VCaP (cell line): ENCODE results near the gene ERN1.
A peak's percentile ranks its signal among the peaks of the same experiment; 100 is the strongest.

Experiments used
- H3K27ac ChIP-seq: fragments of 450-650 bp; 2 replicates; pipeline ENCODE4 v1.5.1; 2017
- TF ChIP-seq, protein P1 (sequence below): fragments of 450-650 bp; conservative IDR thresholded peaks from 2 replicates; pipeline ENCODE4 v1.5.1; 2017; ENCODE audit warnings: mild to moderate bottlenecking, moderate library complexity

The ERN1 gene

DNA sequence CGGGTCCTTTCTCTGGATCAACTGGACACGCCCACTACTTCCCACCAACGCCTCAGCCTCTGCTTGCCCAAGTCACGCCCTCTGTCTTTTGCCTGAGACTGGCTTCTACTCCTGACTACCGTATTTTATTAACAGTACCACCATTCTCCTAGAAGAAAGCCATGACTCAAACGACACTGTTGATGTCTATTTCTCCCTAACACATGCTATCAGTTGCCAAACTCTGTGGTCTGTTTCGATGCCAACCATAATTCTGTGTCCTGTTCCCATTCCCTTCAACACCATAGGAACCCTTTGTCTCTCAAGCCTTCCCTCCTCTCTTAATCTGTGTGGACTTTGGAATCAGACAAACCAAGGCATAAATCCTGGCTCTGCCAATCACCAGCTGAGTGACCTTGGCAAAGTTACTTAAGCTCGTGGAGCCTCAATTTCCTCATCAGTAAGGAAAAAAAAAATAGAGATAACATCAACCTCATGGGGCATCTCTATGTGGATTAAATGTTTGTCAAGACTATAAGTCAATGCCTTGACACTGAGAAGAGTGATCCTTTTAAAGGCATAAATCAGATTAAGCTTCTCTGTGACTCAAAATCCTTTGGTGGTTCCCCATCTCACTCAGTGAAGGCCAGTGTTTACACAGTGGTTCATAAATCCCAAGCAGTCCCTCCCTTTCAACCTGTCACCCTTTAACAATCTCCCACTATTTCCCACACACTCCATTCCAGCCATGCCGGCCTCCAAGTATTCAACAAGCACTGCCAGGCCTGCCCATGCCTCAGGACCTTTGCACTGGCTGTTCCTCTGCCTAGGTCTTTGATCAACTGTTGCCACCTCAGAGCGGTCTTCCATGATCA lies 45.6 kb downstream of the ERN1 start:
- TF ChIP-seq, protein P1, sequence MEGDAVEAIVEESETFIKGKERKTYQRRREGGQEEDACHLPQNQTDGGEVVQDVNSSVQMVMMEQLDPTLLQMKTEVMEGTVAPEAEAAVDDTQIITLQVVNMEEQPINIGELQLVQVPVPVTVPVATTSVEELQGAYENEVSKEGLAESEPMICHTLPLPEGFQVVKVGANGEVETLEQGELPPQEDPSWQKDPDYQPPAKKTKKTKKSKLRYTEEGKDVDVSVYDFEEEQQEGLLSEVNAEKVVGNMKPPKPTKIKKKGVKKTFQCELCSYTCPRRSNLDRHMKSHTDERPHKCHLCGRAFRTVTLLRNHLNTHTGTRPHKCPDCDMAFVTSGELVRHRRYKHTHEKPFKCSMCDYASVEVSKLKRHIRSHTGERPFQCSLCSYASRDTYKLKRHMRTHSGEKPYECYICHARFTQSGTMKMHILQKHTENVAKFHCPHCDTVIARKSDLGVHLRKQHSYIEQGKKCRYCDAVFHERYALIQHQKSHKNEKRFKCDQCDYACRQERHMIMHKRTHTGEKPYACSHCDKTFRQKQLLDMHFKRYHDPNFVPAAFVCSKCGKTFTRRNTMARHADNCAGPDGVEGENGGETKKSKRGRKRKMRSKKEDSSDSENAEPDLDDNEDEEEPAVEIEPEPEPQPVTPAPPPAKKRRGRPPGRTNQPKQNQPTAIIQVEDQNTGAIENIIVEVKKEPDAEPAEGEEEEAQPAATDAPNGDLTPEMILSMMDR = no peak
- H3K27ac ChIP-seq = peak overlapping the region; percentile 97

- TF ChIP-seq, protein P1 = no peak
- H3K27ac ChIP-seq = peak overlapping the region; percentile 97
These were observed 46.3 kb downstream of the ERN1 start for GRCh38 chr17:64083563-64084085.

- peak overlapping the region; percentile 97 for H3K27ac ChIP-seq
- TF ChIP-seq, protein P1 = no peak
These were observed 46.9 kb downstream of the ERN1 start for GRCh38 chr17:64083093-64083492.

DNA sequence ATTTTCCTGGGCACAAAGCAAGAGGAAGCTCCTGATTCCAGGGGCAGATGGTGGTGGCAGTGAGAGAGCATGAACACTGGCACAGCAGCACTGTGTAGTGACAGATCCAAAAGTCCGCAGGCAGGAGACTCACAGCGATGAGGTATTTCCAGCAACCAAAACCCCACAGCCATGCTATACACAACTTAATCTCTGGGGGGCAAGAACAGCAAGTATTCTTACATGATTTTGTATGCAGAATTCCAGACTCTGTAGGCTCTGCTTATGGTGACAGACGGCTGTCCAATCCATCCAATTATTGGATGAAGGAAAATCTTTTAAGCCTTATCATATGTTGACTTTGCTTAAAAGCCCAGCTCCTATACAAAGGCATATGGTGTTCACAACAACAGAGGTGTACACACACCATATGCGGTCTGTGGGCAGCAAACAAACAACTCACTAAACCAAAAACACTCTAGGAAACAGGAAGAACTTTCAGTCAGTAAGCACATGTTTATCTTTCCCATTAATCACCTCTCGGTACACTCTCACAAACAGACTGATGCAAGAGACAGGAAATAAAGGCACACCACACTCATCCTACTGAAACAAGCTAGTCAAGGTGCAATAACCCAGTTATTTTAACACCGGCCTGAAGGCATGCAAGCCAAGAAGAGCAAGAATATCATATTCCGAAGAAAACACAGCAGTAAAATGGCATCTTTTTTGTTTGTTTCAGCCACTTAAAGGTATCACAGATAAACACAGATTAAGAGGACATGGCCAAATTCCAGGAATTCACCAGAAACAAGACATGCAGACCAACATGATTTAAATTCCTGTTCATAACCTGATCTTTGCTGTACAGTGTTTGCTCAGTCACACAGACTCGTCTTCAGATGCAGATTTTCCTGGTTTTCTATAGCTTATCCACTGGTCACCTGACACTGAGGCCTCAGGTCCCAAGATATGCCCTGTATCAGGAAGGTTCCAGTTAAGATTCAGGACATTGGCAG lies 47.8 kb downstream of the ERN1 start:
- TF ChIP-seq, protein P1 = peak; percentile 21; the same call in 1 of the 2 replicates
- peak overlapping the region; percentile 97 for H3K27ac ChIP-seq

- peak overlapping the region; percentile 97 for H3K27ac ChIP-seq
- TF ChIP-seq, protein P1 = no peak
These were observed 49.7 kb downstream of the ERN1 start for GRCh38 chr17:64080174-64080618.

- TF ChIP-seq, protein P1 = no peak
- no peak overlapping the region for H3K27ac ChIP-seq
These were observed 52.6 kb downstream of the ERN1 start for GRCh38 chr17:64077379-64077778.

DNA sequence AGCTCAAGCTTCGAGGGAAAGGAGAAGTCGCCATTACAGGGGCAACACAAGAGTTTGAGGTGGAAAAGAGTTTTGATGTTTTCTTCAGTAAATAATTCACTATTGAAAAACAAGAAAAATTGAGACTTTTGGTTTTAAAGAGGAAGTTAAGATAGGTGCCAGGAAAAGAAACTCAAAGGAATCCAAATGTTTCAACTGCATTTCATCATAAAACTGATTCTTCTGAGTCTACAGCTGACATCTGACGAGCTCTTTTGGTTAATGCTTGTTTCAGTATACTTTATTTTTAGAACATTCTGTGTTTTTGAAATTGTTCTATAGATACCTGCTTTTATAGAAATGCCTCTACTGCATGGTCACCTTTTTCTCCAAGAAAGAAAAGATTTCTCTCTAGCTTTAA lies 54.0 kb downstream of the ERN1 start:
- peak overlapping the region; percentile 77 for H3K27ac ChIP-seq
- TF ChIP-seq, protein P1 = no peak
